Measurements from ENCODE around the gene DTYMK.
A peak's percentile ranks its signal among the peaks of the same experiment; 100 is the strongest.
"Not testable (repeated sequence)": the region's sequence is repeated elsewhere in the genome, so short reads cannot be mapped to it uniquely, and the experiment has no call there.

Gene DTYMK

DNA sequence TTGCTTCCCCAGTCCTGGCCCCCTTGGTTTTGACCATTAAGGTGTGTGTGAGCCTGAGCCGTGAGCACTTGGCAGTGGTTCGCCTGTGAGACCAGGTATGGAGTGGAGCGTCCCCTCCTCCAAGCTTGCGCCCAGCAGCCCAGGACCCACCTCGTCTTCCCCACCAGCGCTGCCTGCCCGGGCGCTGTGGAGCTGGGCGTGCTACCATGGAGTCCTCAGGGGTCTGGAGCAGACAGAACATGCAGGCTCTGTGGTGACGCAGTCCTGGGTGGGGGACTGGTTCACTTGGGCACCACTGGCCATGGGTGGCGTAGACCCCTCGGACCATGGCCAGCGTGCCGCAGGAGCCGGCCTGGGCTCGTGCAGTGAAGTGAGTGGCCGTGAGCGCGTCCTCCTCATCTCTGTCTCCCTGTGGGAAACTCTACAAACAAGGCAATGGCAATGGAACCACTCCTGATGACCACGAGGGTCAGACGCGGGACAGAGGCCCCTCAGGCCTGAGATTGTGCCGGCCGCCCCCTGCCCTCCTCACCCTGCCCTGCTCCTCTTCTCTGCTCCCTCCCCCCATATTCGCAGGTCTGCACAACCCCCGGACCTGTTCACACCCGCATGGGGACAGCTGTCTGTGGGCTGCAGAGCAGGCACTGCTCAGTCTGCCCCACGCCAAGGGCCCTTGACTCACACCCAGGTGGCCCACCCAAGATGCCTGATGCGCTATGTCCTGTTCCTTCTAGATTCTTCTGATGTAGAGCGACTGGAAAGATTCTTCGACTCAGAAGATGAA lies 15.0 kb downstream of the DTYMK start:
- DNase-seq = no peak

DNA sequence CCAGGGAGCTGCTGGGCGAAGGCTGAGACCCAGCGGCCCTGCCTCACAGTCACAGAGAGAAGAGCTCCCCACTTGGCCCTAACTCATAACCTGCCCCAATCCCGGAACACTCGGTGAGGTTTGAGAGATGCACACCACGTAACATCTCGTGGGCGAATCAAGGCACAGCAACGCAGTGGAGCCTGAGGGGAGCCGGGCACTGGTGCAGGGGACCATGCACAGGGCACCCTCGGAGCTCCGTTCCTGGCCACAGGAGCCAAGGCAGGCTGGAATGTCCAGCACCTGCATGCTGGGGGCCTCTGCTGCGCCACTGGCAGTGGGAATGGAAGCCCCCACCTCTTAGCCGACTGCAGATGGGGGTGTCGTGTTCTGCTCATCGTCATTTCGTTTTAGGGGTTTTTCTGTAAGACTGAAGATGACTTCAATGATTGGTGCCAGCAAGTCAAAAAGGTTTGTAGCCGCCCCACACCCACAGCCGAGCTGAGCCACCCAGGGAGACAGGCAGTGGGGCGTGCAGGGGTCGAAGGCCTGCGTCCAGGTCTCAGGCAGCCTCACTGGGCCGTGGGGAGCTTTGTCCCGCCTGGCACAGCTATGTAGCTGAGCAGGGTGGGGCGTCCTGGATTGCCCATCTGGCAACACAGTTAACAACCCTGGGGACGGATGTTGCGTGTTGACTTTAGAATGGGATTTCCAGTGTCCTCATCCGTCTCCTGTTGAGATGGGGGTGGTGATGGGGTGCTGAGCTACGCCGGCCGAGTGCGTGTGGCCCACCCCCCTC lies 16.1 kb downstream of the DTYMK start:
- DNase-seq = no peak

DNA sequence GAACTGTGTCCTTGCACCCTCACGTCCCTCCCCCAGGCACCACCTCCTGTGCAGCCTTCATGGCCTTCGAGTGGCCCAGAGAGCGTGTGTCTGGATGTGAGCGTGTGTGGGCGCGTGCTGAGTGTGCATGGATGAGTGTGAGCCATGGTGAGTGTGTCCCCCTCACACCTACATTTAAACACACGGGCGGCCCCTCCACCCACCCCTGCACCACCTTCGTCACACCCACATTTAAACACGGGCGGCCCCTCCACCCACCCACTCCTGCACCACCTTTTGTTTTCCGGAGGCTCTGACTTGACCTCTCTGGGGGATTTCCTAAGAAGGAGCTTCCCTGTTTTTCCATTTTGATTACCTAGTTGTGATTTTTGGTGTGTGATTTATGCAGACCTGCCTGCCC lies 17.8 kb downstream of the DTYMK start:
- DNase-seq = no peak

- DNase-seq = no peak
Observed at GRCh38 chr2:241668354-241668753, 18.3 kb downstream of the DTYMK start.

DNA sequence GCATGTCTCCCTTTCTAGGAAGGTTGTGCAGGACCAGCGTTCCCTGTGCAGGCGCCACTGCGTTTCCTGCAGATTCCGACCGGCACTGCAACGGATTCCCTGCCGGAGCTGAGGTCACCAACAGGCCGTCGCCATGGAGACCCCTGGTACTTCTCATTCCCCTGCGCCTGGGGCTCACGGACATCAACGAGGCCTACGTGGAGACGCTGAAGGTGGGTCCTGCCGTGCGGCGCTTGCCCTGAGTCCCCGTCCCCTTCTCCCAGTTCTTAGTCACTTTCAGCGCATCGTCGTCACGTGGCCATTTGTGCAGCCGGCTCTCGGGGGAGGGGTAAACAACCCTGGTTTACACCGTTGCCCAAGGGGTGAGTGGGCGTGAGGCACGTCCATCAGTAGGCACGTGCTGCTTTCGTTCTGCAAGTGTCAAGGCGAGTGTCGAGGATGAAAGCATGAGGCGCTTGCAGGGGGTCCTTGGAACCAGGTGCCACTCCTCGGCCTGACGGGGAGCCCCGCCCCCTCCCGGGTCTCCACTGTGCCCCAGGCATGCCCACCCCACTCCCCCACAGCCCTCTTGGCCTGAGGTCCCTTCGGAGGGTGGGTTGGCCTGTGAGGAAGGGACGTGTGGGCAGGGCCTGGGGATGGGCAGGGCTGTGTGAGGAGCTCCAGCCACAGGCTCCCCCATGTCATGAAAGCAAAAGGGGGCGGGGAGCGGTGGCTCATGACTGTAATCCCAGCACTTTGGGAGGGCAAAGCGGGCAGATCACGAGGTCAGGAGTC lies 19.8 kb downstream of the DTYMK start:
- DNase-seq = no peak

- no peak for DNase-seq
Observed at GRCh38 chr2:241665731-241666440, 20.7 kb downstream of the DTYMK start.

DNA sequence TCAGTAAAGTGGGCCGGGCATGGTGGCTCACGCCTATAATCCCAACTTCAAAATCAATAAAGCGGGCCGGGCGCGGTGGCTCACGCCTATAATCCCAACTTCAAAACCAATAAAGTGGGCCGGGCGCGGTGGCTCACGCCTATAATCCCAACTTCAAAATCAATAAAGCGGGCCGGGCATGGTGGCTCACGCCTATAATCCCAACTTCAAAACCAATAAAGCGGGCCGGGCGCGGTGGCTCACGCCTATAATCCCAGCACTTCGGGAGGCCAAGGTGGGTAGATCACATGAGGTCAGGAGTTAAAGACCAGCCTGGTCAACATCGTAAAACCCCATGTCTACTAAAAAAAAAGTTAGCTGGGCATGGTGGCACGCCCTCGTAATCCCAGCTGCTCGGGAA lies 23.9 kb downstream of the DTYMK start:
- not testable (repeated sequence) for DNase-seq

- no peak for DNase-seq
Observed at GRCh38 chr2:241660593-241661213, 25.9 kb downstream of the DTYMK start.

DNA sequence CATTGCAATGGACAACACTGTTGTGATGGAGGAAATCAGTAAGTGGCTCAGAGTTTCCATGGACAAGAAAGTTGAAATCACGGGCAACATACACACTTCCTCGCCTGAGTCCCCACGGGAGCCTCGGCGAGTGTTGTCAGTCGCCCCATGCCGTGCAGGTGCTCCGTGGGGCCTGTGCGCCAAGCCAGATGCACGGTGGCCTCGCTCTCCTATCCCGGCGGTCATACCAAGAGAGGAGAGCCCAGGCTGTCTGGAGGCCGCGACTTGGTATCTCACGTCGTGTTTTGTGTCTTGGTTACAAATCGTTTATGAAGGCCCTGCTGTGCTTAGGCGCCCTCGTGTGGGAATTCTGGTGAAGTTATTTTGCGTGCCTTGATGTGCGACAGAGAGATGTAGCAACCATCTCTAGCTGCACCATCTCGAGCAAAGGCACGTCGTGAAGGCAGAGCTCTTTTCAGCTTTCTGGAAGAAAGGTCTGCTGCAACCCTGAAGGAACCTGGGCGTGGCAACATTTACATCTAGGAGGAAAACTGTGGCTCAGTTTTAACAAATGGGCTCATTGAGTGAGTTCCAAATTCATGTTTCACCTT lies 27.4 kb downstream of the DTYMK start:
- peak; percentile 44 to 46 for DNase-seq

DNA sequence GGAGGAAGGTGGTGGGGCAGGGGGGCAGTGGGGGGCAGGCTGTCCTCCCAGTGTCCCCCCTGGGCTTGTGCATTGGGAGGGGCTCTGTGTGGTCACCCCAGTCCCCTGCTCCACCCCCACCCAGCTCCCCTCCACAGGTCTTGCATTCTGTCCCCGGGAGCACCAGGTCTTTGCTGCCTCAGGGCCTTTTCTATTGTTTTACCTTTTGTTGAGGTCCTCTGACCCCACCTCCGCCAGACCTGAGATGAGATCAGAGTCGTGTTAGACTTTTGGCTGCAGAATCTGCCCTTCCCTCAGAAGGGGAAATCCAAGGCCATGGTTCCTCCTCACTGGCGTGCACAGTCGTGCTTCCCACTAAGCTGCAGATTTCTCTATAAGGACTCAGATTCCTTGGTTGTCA lies 28.3 kb downstream of the DTYMK start:
- no peak for DNase-seq

DNA sequence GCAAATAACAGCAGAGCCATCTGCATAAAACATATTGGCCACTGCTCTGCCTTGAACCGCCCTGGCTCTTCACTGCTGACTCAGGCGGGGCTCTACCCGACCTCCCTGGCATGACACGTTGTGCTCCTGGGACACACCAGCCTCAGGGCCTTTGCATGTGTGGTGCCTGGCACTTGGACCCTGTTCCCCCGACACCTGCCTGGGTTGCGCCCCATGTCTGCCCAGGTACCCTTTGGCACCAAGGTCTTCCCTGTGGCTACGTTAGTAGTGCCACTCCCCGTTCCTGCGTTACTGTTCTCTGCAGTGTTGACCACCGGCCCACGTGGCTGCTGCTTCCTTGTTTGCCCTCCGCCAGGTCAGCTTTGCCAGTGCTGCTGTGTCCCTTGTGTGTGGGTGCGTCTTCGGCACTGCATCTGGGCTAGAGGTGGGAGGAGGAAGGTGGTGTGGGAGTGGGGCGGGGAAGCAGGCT lies 28.8 kb downstream of the DTYMK start:
- DNase-seq = no peak

GRCh38 chr2:241656190-241656741 lies 30.3 kb downstream of the DTYMK start:
- DNase-seq = no peak

DNA sequence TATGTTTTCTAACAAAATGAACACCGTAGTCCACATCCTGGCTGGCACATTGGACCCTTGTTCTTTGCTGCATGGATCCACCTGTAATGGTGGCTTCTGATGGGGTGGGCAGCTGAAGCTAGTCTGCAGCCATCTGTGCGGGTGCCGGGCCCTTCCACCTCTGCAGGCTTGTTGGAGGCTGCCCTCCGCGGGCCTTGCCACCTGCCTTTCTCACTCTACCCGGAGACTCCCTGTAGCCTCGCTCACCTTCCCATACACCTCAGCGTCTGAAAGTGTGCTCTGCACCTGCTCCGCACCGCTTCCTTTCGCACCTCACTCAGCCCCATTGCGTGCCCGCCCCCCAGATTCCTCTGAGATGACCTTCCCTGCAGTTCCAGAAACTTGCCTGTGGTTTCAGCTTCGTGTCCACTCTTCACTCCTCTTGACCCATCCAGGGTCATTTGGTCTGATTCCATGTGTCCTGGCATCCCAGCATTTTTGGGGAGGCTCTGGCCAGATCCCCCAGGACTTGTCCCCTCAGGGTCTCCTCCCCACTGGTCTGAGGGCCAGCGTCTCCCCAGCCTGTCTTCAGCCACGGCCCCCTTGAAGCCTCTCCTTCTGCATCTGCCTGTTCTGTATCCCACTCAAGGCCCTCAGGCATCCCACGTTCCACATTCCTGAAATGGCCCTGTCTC lies 31.0 kb downstream of the DTYMK start:
- no peak for DNase-seq

DNA sequence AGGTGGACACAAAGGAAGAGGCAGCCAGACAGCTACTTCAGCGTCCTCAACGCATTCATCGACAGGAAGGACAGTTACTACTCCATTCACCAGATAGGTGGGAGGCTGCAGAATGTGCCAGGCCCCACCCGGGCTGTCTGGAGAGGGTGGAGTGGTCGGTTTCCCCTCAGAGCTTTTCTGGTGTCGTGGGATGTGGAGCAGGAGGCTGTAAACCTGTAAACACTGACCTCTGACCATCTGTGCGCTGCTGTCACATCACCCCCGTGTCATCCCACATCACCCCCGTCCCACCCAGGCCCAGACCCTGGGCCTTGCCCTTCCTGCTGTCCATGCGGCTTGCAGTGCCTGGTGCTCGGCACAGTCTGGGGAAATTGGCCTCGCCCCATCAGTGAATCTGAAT lies 32.1 kb downstream of the DTYMK start:
- no peak for DNase-seq

- no peak for DNase-seq
Observed at GRCh38 chr2:241653210-241653750, 33.3 kb downstream of the DTYMK start.

GRCh38 chr2:241652722-241653121 lies 33.9 kb downstream of the DTYMK start:
- DNase-seq = no peak

GRCh38 chr2:241652142-241652541 lies 34.5 kb downstream of the DTYMK start:
- no peak for DNase-seq

DNA sequence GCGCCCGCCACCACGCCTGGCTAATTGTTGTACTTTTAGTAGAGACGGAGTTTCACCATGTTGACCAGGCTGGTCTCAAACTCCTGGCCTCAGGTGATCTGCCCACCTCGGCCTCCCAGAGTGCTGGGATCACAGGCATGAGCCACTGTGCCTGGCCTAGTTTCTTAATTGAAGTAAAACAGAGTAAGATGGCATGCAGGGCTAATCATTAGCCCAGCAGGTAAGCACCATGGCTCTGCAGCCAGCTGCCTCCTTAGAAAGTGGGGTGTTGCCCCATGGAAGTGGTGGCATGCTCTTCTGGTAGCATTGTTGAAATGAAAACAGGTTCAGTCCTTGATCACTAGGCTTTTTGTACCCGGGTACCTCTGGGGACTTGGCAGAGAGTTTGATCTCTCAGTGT lies 36.7 kb downstream of the DTYMK start:
- no peak for DNase-seq

DNA sequence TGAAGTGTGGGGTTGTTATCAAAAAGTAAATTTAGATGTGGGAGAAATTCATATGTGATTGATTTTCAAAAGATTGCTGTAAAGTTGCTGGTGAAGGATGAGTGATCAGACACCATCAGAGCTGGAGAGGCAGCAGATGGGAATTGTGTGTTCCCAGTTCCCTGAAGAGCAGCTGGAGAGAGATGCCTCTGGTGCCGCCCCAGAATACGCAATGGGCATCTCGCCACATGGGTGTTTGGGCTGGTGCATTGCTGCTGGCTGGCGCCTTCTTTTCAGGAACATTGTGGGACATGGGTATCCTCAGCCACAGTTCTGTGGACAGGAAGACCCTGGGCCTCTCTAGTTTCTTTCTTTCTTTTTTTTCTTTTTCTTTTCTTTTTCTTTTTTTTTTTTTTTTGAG lies 37.2 kb downstream of the DTYMK start:
- DNase-seq = no peak

DNA sequence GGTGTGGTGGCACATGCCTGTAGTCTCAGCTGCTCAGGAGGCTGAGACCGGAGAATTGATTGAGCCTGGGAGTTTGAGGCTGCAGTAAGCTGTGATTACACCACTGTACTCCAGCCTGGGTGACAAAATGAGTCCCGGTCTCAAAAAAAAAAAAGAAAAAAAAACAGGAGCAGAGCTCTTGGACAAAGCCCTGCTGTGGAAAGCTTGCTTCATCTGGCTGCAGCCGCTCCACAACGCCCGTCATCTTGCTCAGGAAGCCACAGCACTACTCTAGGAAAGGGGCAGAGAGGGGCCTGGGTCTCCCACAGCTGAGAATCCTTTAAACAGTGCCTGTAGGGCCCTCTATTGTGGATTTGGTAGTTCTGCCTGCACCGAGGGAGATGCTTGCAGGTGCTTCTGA lies 38.2 kb downstream of the DTYMK start:
- no peak for DNase-seq

Data from stimulated activated CD4-positive, alpha-beta T cell treated with anti-CD3 and anti-CD28 coated beads, Interleukin-2, amount 100 ng/mL, for 24 hours (primary cell).